Smooth muscle cell of bladder (primary cell): ENCODE measurements around the gene AK5. TPM values are rescaled to one million over a fixed set of nuclear protein-coding genes. Genes with fewer than 3 reads are reported as not detected.

Experiments
- total RNA-seq: library from RNA; depleted of rRNA; stranded (reverse); fragments of >200 nt; gene quantifications from 2 replicates; pipeline ENCODE4 v1.2.3, GENCODE V29; 2014

Gene AK5
- 14.0 and 16.9 TPM in 2 replicates for total RNA-seq

GRCh38 chr1:77281491-77282186 is at the start of gene AK5:
AK5 (plus strand) TSS chr1:77282019; CDS start chr1:77282314, 295 bp downstream.

Other genes starting within 250 kb of the AK5 start
- gene PIGK, start 62.6 kb upstream of the AK5 start, total RNA-seq, result 31.3 and 45.5 TPM in 2 replicates